A673 (cell line): ENCODE measurements around the gene CYP4V2.

Experiments
- EZH2 ChIP-seq: fragments of 200-600 bp; sonication (generic); IDR thresholded peaks from 2 replicates; pipeline ENCODE4 v1.6.1; 2017; ENCODE audit warnings: borderline replicate concordance, low read depth, mild to moderate bottlenecking, mixed read lengths, antibody characterized with exemption, low read length; ENCODE audit not compliant: poor library complexity, severe bottlenecking
- TF ChIP-seq, protein P1 (sequence below): fragments of 300-800, 200-600 bp; sonication (generic); conservative IDR thresholded peaks from 2 replicates; pipeline ENCODE4 v1.5.1; 2017; ENCODE audit warnings: low read depth, mild to moderate bottlenecking, antibody characterized with exemption, low read length, moderate library complexity, mixed read lengths

GRCh38 chr4:186240848-186241491 lies 49.6 kb downstream of the CYP4V2 start:
- TF ChIP-seq, protein P1, sequence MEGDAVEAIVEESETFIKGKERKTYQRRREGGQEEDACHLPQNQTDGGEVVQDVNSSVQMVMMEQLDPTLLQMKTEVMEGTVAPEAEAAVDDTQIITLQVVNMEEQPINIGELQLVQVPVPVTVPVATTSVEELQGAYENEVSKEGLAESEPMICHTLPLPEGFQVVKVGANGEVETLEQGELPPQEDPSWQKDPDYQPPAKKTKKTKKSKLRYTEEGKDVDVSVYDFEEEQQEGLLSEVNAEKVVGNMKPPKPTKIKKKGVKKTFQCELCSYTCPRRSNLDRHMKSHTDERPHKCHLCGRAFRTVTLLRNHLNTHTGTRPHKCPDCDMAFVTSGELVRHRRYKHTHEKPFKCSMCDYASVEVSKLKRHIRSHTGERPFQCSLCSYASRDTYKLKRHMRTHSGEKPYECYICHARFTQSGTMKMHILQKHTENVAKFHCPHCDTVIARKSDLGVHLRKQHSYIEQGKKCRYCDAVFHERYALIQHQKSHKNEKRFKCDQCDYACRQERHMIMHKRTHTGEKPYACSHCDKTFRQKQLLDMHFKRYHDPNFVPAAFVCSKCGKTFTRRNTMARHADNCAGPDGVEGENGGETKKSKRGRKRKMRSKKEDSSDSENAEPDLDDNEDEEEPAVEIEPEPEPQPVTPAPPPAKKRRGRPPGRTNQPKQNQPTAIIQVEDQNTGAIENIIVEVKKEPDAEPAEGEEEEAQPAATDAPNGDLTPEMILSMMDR: no peak
- TF ChIP-seq EZH2: no peak
